ENCODE data around the gene ZNF780B.

- TF ChIP-seq CTCF (IDR thresholded peaks at IDR 0.05 in 4 of 5, conservative IDR thresholded peaks at IDR 0.05 in 1 of 5) (no peak), POLR2A (IDR thresholded peaks at IDR 0.05) (no peak)
Observed at GRCh38 chr19:40005691-40006272, 50.2 kb downstream of the ZNF780B start.
